CD14-positive monocyte (primary cell): ENCODE results near the gene ALG5. TPM values are rescaled to one million over a fixed set of nuclear protein-coding genes. Genes with fewer than 3 reads are reported as not detected.

Source experiments
- DNase-seq, 3 donors: peaks; one replicate each; pipeline ENCODE4 v3.0.0-alpha.2; 2011 to 2022
- H2AFZ ChIP-seq: 2 replicates; pipeline ENCODE4 v1.6.0; 2012; ENCODE audit warnings: mild to moderate bottlenecking, low read depth, low read length, inconsistent platforms; ENCODE audit not compliant: insufficient read depth, poor library complexity, severe bottlenecking
- H3K27ac ChIP-seq, 2 donors: 1 replicate in 1 of 2; 2 replicates in 1 of 2; pipeline ENCODE4 v1.5.1; 2012 to 2013; ENCODE audit warnings: low read length in 2 of 2, control low read depth in 1 of 2, inconsistent platforms in 1 of 2, low read depth in 1 of 2, mild to moderate bottlenecking in 1 of 2
- H3K27me3 ChIP-seq, 2 donors: one replicate each; pipeline versions ENCODE4 v1.6.0 to v1.6.1; 2011 to 2013; ENCODE audit warnings: low read length in 2 of 2; ENCODE audit not compliant: control insufficient read depth in 2 of 2, insufficient read depth in 2 of 2
- H3K36me3 ChIP-seq, 2 donors: replicated peaks in 1 of 2; 1 replicate in 1 of 2; 2 replicates in 1 of 2; pipeline versions ENCODE4 v1.5.1 to v1.6.1; 2012 to 2013; ENCODE audit warnings: low read length in 2 of 2, control low read depth in 1 of 2, inconsistent platforms in 1 of 2, mild to moderate bottlenecking in 1 of 2; ENCODE audit not compliant: insufficient read depth in 2 of 2, control insufficient read depth in 1 of 2
- H3K4me1 ChIP-seq, 2 donors: 1 replicate in 1 of 2; 2 replicates in 1 of 2; pipeline versions ENCODE4 v1.5.1 to v1.6.1; 2012 to 2013; ENCODE audit warnings: low read length in 2 of 2, control low read depth in 1 of 2, inconsistent platforms in 1 of 2, mild to moderate bottlenecking in 1 of 2, moderate library complexity in 1 of 2; ENCODE audit not compliant: insufficient read depth in 2 of 2, control insufficient read depth in 1 of 2
- H3K4me2 ChIP-seq: replicated peaks from 2 replicates; pipeline ENCODE3; 2012; ENCODE audit warnings: low read length, moderate library complexity, mild to moderate bottlenecking; ENCODE audit not compliant: poor library complexity, severe bottlenecking; ENCODE audit errors: extremely low read depth
- H3K4me3 ChIP-seq, 3 experiments: fragments of 200-600 bp in 1 of 3; sonication (generic) in 1 of 3; replicated peaks in 1 of 3; 1 replicate in 2 of 3; 2 replicates in 1 of 3; pipeline ENCODE4 v1.5.1; 2011 to 2013; ENCODE audit warnings: low read length in 3 of 3, mild to moderate bottlenecking in 3 of 3, control low read depth in 2 of 3, low read depth in 2 of 3, inconsistent platforms in 1 of 3, moderate library complexity in 1 of 3
- H3K79me2 ChIP-seq: 2 replicates; pipeline ENCODE4 v1.6.0; 2012; ENCODE audit warnings: mild to moderate bottlenecking, control low read depth, inconsistent platforms, low read length, moderate library complexity; ENCODE audit not compliant: insufficient read depth
- H3K9ac ChIP-seq: 2 replicates; pipeline ENCODE4 v1.6.0; 2017; ENCODE audit warnings: low read length, mild to moderate bottlenecking; ENCODE audit not compliant: insufficient read depth, poor library complexity, severe bottlenecking
- H3K9me3 ChIP-seq, 2 donors: replicated peaks in 1 of 2; 1 replicate in 1 of 2; 2 replicates in 1 of 2; pipeline versions ENCODE4 v1.5.1 to v1.6.1; 2012 to 2013; ENCODE audit warnings: low read length in 2 of 2, control low read depth in 1 of 2; ENCODE audit not compliant: control insufficient read depth in 1 of 2, insufficient read depth in 1 of 2
- H4K20me1 ChIP-seq: 2 replicates; pipeline ENCODE4 v1.6.0; 2012; ENCODE audit warnings: mild to moderate bottlenecking, low read length, control low read depth, moderate library complexity; ENCODE audit not compliant: insufficient read depth
- H3K27ac Mint-ChIP-seq, 7 donors: one replicate each; pipeline ENCODE4 v1.8.0; 2020; ENCODE audit warnings: mild to moderate bottlenecking in 7 of 7, mixed read lengths in 7 of 7, moderate library complexity in 6 of 7, inconsistent platforms in 2 of 7
- H3K27me3 Mint-ChIP-seq, 3 donors: one replicate each; pipeline ENCODE4 v1.8.0; 2021 to 2022; ENCODE audit warnings: low read depth in 3 of 3, mild to moderate bottlenecking in 3 of 3, mixed read lengths in 3 of 3, moderate library complexity in 3 of 3, inconsistent platforms in 1 of 3
- H3K36me3 Mint-ChIP-seq, 2 donors: one replicate each; pipeline ENCODE4 v1.8.0; 2020; ENCODE audit warnings: mixed read lengths in 2 of 2, inconsistent platforms in 1 of 2, mild to moderate bottlenecking in 1 of 2
- H3K4me1 Mint-ChIP-seq: one replicate; pipeline ENCODE4 v1.8.0; 2020; ENCODE audit warnings: mild to moderate bottlenecking, mixed read lengths
- H3K4me3 Mint-ChIP-seq, 2 donors: one replicate each; pipeline ENCODE4 v1.8.0; 2020; ENCODE audit warnings: mild to moderate bottlenecking in 2 of 2, mixed read lengths in 2 of 2, moderate library complexity in 1 of 2
- H3K9me3 Mint-ChIP-seq, 7 donors: one replicate each; pipeline ENCODE4 v1.8.0; 2020 to 2022; ENCODE audit warnings: mixed read lengths in 7 of 7, mild to moderate bottlenecking in 6 of 7, moderate library complexity in 6 of 7, inconsistent platforms in 2 of 7
- CTCF ChIP-seq: fragments of 200-600 bp; IDR thresholded peaks from one replicate; pipeline ENCODE4 v1.8.0; 2022; ENCODE audit warnings: antibody characterized with exemption, mild to moderate bottlenecking
- WGBS: methylation state at CpG from one replicate; pipeline ENCODE4 v1.1.5; 2013; ENCODE audit warnings: missing lambda C conversion rate; ENCODE audit not compliant: insufficient coverage; 5-methylcytosine and 5-hydroxymethylcytosine counted together
- intact Hi-C, 2 donors: fragments of 100-400 bp; cut with micrococcal nuclease; formaldehyde crosslinking; loops; one replicate each; pipeline versions ENCODE4 v1.15.0 to v1.15.1; 2023
- polyA plus RNA-seq, 3 donors: library from polyadenylated mRNA; depleted of rRNA in 1 of 3; unstranded in 2 of 3; stranded (reverse) in 1 of 3; fragments of 300-500 nt in 2 of 3; fragments of >200 nt in 1 of 3; fragmentation: Illumina TruSeq in 2 of 3; gene quantifications; 1 replicate in 2 of 3; 2 replicates in 1 of 3; pipeline ENCODE4 v1.2.3, GENCODE V29; 2012 to 2021

Gene ALG5
- polyA plus RNA-seq, 3 donors = 19.3 to 77.5 (median 73.3) TPM

- no peaks in the 10 kb centered on the region for H3K36me3 Mint-ChIP-seq
- intact Hi-C loops = no loop called here
- Histone ChIP-seq H3K4me3 (no peak overlapping the region), H3K4me2 (no peak overlapping the region), H2AFZ (no peak overlapping the region), H3K9ac (no peak overlapping the region), H3K27me3 (no peaks in the 10 kb centered on the region), H3K9me3 (no peaks in the 10 kb centered on the region), H3K36me3 (no peaks in the 10 kb centered on the region), H3K27ac (no peak overlapping the region), H3K79me2 (no peaks in the 10 kb centered on the region), H4K20me1 (no peaks in the 10 kb centered on the region), H3K4me1 (no peaks in the 10 kb centered on the region)
- no peak for DNase-seq
- 93% methylated on average over 3 of the region's 4 CpGs for WGBS
- no peak for TF ChIP-seq CTCF
- H3K27me3 Mint-ChIP-seq = peaks cover 0 to 2% (median 2%) of the 10 kb centered on the region in 3 donors
- H3K4me1 Mint-ChIP-seq = no peaks in the 10 kb centered on the region
- H3K9me3 Mint-ChIP-seq = peaks cover 0 to 5% (median 0%) of the 10 kb centered on the region in 7 donors
- no peak overlapping the region for H3K4me3 Mint-ChIP-seq
- no peak overlapping the region for H3K27ac Mint-ChIP-seq
Measured at GRCh38 chr13:36907266-36907665, 91.9 kb downstream of the ALG5 start.

GRCh38 chr13:36905944-36906343 lies 93.2 kb downstream of the ALG5 start:
- H3K4me3 Mint-ChIP-seq = no peak overlapping the region
- Histone ChIP-seq H3K4me1 (no peaks in the 10 kb centered on the region), H3K36me3 (no peaks in the 10 kb centered on the region), H3K9me3 (no peaks in the 10 kb centered on the region), H3K4me3 (no peak overlapping the region), H4K20me1 (no peaks in the 10 kb centered on the region), H3K27me3 (no peaks in the 10 kb centered on the region), H2AFZ (no peak overlapping the region), H3K4me2 (no peak overlapping the region), H3K9ac (no peak overlapping the region), H3K27ac (no peak overlapping the region), H3K79me2 (no peaks in the 10 kb centered on the region)
- no CpG with 5 or more reads among the region's 5 CpGs for WGBS
- peaks cover 0 to 5% (median 0%) of the 10 kb centered on the region in 7 donors for H3K9me3 Mint-ChIP-seq
- no peaks in the 10 kb centered on the region for H3K36me3 Mint-ChIP-seq
- no peaks in the 10 kb centered on the region for H3K4me1 Mint-ChIP-seq
- intact Hi-C loops = no loop called here
- no peak for DNase-seq
- H3K27me3 Mint-ChIP-seq = peaks cover 0 to 2% (median 2%) of the 10 kb centered on the region in 3 donors
- no peak overlapping the region for H3K27ac Mint-ChIP-seq
- no peak for TF ChIP-seq CTCF
